GM18517 (cell line): ENCODE data around the gene ERICH6.
A peak's percentile ranks its signal among the peaks of the same experiment; 100 is the strongest.
"Not testable (repeated sequence)": the region's sequence is repeated elsewhere in the genome, so short reads cannot be mapped to it uniquely, and the experiment has no call there.

Experiments
- ATAC-seq: cut with Tn5 transposase; IDR thresholded peaks from one replicate; pipeline ENCODE4 v1.9.1; 2021; ENCODE audit warnings: mild to moderate bottlenecking, moderate library complexity; ENCODE audit not compliant: unreplicated experiment

Gene ERICH6

DNA sequence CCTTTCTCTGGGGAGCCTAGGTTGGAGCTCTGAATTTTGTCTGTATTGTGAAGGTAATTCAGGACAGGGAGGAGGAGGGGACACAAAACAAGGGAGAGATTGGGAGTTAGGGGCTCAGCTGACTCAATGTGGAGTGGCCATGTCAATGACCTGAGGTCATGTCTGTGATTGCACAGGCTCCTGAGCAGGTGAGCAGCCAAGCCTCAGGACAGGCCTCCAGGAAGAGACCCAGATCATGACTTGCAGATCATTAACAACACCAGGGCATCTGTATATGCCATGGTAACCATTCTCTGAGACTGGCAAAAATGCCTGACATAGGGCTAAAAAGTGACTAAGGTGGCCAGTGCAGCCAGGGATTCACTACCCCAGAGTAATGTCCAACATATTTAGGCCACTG lies 20.9 kb downstream of the ERICH6 start:
- ATAC-seq, result no peak

GRCh38 chr3:150682279-150682678 lies 21.4 kb downstream of the ERICH6 start:
- no peak for ATAC-seq

- ATAC-seq, result peak; percentile 98
Observed at GRCh38 chr3:150681057-150681456, 22.7 kb downstream of the ERICH6 start.

GRCh38 chr3:150680562-150680961 lies 23.2 kb downstream of the ERICH6 start:
- ATAC-seq, result peak; percentile 22

GRCh38 chr3:150675587-150675986 lies 28.1 kb downstream of the ERICH6 start:
- no peak for ATAC-seq

DNA sequence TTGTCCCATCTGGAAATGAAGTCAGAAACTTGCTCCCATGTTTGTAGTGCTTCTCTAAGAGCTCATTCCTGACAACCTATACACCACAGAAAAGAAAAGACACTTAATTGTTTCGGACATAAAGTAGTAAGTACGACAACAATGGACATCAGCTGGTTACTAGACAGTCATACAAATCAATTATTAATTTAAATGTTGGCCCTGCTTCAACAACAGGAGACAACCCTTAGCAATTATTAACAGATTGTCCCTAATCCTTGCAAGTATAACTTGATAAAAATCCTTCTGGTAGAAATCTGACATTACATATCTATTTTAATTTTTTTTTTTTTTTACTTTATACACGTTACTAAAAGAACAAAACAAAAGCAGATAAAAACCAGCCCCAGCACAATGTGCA lies 29.8 kb downstream of the ERICH6 start:
- no peak for ATAC-seq

GRCh38 chr3:150666167-150666566 lies 37.6 kb downstream of the ERICH6 start:
- no peak for ATAC-seq

GRCh38 chr3:150663461-150663860 lies 40.3 kb downstream of the ERICH6 start:
- no peak for ATAC-seq

GRCh38 chr3:150662410-150663200 lies 41.1 kb downstream of the ERICH6 start:
- no peak for ATAC-seq

DNA sequence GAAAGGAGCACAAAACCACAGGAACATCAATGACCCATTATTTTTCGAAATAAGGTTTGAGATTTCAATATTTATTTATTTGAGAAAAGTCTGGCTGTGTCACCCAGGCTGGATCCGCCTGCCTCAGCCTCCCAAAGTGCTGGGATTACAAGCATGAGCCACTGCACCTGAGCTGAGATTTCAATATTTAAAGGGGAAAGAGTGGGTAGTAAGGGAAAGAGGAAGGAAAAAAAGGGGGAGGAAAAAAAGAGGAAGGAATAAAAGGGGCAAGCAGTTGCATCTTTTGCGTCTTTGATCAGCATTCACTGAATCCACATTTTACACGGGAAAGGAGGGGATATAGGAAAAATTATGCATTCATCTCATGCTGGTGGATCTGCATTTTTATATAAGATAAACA lies 47.4 kb downstream of the ERICH6 start:
- no peak for ATAC-seq

DNA sequence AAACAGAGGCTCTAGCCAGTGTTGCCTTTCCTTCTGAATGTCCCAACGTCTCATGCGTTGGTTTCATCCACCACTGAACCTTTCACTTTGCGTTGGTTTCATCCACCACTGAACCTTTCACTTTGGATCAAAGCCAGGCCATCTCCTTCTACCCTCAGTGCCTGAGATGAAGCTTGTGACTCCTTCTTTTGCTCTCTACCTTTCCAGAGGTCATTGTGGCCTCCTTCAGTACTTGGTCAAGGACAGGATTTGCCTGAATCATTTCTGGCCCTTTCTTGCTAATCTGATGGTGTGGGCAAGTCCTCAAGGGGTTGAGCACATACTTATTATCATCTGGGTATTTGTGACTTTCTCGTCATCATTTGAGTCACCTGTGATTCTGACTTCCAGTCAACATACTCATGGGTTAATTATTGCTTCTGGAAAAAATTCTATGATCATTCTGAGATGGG lies 50.6 kb downstream of the ERICH6 start:
- ATAC-seq, result no peak

- no peak for ATAC-seq
Observed at GRCh38 chr3:150640256-150640655, 63.5 kb downstream of the ERICH6 start.

DNA sequence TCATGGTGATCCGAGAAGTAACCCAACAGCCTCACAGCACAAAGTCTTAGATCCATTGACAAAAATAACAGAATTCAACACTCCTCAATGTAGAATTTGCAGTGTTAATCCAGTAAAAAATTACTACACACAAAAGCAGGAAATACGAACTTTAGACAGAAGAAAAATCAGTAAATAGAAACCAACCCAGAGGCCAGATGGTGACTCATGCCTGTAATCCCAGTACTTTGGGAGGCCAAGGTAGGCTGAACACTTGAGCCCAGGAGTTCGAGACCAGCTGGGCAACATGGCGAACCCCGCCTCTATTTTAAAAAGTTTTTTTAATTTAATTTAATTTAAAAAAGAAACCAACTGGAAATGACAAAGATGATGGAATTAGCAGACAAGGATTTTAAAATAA lies 64.5 kb downstream of the ERICH6 start:
- ATAC-seq, result no peak

- no peak for ATAC-seq
Observed at GRCh38 chr3:150636258-150636657, 67.5 kb downstream of the ERICH6 start.

DNA sequence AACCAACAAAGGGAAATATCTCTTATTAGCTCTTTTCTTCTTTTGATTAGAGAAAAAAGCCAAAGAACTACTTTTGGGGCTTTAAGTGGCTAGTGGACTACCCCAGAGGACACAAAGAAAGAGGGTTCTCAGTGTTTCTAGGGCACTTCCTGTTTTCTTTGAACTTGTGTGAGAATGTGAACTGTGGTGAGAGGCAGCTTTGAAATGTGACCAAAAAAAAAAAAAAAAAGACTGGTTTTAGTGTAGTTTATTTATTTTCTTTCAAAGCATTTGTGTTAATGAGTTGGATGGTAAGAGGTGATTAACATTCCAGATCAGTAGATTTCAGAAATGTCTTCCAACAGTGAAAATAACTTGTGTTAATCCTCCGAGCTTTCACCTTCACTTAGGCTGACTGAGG lies 68.2 kb downstream of the ERICH6 start:
- ATAC-seq, result peak; percentile 47

DNA sequence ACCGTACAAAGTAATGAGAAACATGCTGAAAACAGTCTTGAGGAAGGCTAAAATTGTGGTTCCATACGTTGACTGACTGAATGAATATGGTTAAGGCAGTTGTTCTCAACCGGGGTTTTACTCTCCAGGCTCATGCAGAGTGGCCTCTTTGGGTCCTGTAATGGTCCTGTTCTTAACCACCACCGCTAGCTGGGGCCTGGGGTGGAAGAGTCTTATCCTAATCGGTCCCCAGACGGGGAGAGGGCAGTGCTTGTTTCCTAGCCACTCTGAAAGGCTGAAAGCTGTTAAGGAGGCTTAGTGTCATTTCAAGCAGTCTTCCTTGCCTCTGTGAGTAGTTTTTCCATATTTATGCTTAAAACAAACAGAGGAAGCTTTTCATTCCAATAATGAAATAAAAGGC lies 68.6 kb downstream of the ERICH6 start:
- no peak for ATAC-seq

- no peak for ATAC-seq
Observed at GRCh38 chr3:150631515-150632221, 72.1 kb downstream of the ERICH6 start.

- ATAC-seq, result no peak
Observed at GRCh38 chr3:150627557-150627956, 76.2 kb downstream of the ERICH6 start.

DNA sequence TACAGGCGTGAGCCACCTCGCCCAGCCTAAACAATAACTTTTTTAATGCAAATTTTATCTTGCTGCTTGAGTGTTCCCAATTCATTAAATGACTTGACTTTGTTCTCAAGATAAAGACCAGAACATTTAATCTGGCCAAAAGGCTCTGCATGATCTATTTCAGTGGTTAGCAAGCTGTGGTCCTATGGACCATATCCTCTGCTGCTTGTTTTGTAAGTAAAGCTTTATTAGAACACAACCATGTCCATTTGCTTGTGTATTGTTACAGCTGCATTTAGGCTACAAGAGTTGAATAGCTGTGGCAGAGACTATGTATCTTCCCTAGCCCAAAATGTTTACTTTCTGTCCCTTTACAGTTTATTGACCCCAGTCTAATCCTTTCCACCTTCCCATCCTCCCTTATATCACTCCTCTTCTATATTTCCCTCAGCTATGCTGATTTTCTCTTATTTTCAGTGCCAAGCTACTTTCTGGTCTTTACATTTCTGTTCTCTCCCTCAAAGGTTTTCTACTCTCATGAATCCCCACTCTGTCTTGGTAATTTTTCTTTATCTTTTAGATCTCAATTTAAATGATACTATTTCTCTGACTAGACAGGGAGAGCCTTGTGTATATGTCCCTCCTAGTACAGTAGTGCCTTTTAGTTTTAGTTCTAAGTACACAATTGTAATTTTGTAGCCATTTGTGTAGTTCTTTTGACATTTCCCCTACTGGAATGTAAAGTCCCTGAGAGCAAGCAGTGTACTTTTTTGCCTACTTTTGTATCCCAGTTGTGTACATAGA lies 77.4 kb downstream of the ERICH6 start:
- no peak for ATAC-seq

- ATAC-seq, result no peak
Observed at GRCh38 chr3:150623945-150624344, 79.8 kb downstream of the ERICH6 start.

- not testable (repeated sequence) for ATAC-seq
Observed at GRCh38 chr3:150622955-150623354, 80.8 kb downstream of the ERICH6 start.
